Nephron progenitor cell (in vitro differentiated cells): Measurements from ENCODE around the gene OR51V1.

Experiments
- DNase-seq: peaks from one replicate; pipeline ENCODE4 v3.0.0; 2021
- H3K27ac Mint-ChIP-seq: 2 replicates; pipeline ENCODE4 v1.8.0; 2021; ENCODE audit warnings: mild to moderate bottlenecking, moderate library complexity, mixed read lengths
- H3K27me3 Mint-ChIP-seq: 2 replicates; pipeline ENCODE4 v1.8.0; 2021; ENCODE audit warnings: mild to moderate bottlenecking, low read depth, mixed read lengths; ENCODE audit not compliant: poor library complexity
- H3K36me3 Mint-ChIP-seq: 2 replicates; pipeline ENCODE4 v1.8.0; 2021; ENCODE audit warnings: low read depth, mixed read lengths
- H3K4me1 Mint-ChIP-seq: 2 replicates; pipeline ENCODE4 v1.8.0; 2021; ENCODE audit warnings: mixed read lengths
- H3K4me3 Mint-ChIP-seq: 2 replicates; pipeline ENCODE4 v1.8.0; 2021; ENCODE audit warnings: mild to moderate bottlenecking, moderate library complexity, mixed read lengths
- H3K9me3 Mint-ChIP-seq: 2 replicates; pipeline ENCODE4 v1.8.0; 2021; ENCODE audit warnings: mild to moderate bottlenecking, moderate library complexity, mixed read lengths
- CTCF ChIP-seq: fragments of 200-600 bp; sonication (generic); IDR thresholded peaks from 2 replicates; pipeline ENCODE4 v1.5.0; 2021; ENCODE audit warnings: antibody characterized with exemption

OR51V1 gene

DNA sequence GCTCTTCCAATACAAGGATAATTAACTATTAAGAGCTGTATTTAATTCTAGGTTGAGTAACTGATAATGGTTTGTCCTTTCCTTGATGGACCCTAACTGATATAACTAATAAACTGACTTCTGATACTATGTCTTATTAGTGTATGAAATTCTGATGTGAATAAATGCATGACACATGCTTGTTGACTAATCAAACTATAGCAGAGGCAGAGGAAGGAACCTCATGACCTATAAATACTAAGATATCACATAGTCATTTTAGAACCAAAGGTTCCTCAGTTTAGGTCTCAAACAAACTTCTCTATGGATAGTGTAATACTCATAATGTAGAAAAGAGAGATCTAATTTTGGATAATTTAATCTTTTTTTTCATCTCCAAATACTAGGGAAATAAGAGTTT, 38.6 kb upstream of the OR51V1 start:
- TF ChIP-seq CTCF: no peak
- Mint-ChIP-seq H3K9me3 (no peaks in the 10 kb centered on the region), H3K36me3 (no peaks in the 10 kb centered on the region), H3K27ac (no peak overlapping the region), H3K4me1 (no peaks in the 10 kb centered on the region), H3K27me3 (peaks cover 18% of the 10 kb centered on the region), H3K4me3 (no peak overlapping the region)
- DNase-seq: no peak

GRCh38 chr11:5238486-5238885, 38.0 kb upstream of the OR51V1 start:
- no peak for DNase-seq
- Mint-ChIP-seq H3K4me3 (no peak overlapping the region), H3K9me3 (no peaks in the 10 kb centered on the region), H3K27ac (no peak overlapping the region), H3K27me3 (peaks cover 18% of the 10 kb centered on the region), H3K36me3 (no peaks in the 10 kb centered on the region), H3K4me1 (no peaks in the 10 kb centered on the region)
- no peak for TF ChIP-seq CTCF

DNA sequence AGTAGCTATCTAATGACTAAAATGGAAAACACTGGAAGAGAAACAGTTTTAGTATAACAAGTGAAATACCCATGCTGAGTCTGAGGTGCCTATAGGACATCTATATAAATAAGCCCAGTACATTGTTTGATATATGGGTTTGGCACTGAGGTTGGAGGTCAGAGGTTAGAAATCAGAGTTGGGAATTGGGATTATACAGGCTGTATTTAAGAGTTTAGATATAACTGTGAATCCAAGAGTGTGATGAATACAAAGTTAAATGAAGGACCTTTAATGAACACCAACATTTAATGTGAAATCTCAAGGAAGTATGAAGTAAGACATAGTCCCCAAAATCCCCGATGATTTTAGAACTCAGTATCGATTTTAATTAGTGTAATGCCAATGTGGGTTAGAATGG, 36.9 kb upstream of the OR51V1 start:
- TF ChIP-seq CTCF: no peak
- no peak overlapping the region for H3K27ac Mint-ChIP-seq
- H3K36me3 Mint-ChIP-seq: no peaks in the 10 kb centered on the region
- H3K27me3 Mint-ChIP-seq: peaks cover 18% of the 10 kb centered on the region
- no peaks in the 10 kb centered on the region for H3K4me1 Mint-ChIP-seq
- H3K9me3 Mint-ChIP-seq: no peaks in the 10 kb centered on the region
- no peak overlapping the region for H3K4me3 Mint-ChIP-seq
- DNase-seq: no peak

- no peaks in the 10 kb centered on the region for H3K4me1 Mint-ChIP-seq
- no peaks in the 10 kb centered on the region for H3K36me3 Mint-ChIP-seq
- no peak for TF ChIP-seq CTCF
- H3K27ac Mint-ChIP-seq: no peak overlapping the region
- H3K4me3 Mint-ChIP-seq: no peak overlapping the region
- no peaks in the 10 kb centered on the region for H3K9me3 Mint-ChIP-seq
- H3K27me3 Mint-ChIP-seq: peaks cover 16% of the 10 kb centered on the region
- no peak for DNase-seq
Measured at GRCh38 chr11:5235364-5236095, 35.0 kb upstream of the OR51V1 start.

GRCh38 chr11:5234381-5234834, 33.9 kb upstream of the OR51V1 start, which contains the start of gene HBD:
Gene HBD, minus strand, starts transcription at chr11:5234483. Its CDS starts 50 bp downstream, at chr11:5234433.
- Mint-ChIP-seq H3K9me3 (no peaks in the 10 kb centered on the region), H3K27ac (no peak within 1 kb of the TSS), H3K27me3 (peaks cover 15% of the 10 kb centered on the region), H3K4me3 (no peak within 1 kb of the TSS), H3K36me3 (no peaks in the 10 kb centered on the region), H3K4me1 (no peaks in the 10 kb centered on the region)
- TF ChIP-seq CTCF: no peak
- no peak for DNase-seq

DNA sequence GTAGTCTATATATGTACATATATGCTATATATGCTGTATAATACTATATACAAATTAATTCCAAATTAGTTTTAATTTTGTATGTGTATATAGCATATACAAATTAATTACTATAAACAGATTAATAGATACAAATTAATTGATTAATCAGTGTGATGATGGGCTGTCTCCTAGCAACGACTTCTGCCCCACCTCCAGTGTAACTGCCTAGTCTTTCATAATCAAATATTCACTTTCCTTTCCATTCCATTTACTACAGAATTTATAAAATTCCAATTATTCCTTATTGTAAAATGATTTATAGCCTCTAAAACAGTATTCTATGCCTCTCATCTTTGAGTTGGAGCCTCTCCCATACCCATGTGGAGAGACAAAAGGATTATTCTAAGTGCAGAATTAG, 32.8 kb upstream of the OR51V1 start:
- peaks cover 8% of the 10 kb centered on the region for H3K27me3 Mint-ChIP-seq
- no peaks in the 10 kb centered on the region for H3K4me1 Mint-ChIP-seq
- no peak for DNase-seq

More for the DNA sequence above, 32.8 kb upstream of the OR51V1 start:
- no peak for TF ChIP-seq CTCF
- H3K27ac Mint-ChIP-seq: no peak overlapping the region
- no peak overlapping the region for H3K4me3 Mint-ChIP-seq
- no peaks in the 10 kb centered on the region for H3K36me3 Mint-ChIP-seq
- no peaks in the 10 kb centered on the region for H3K9me3 Mint-ChIP-seq
